GM21447 (cell line): ENCODE data around the gene GCNT2.
"Not testable (repeated sequence)": the region's sequence is repeated elsewhere in the genome, so short reads cannot be mapped to it uniquely, and the experiment has no call there.

Experiments
- ATAC-seq: cut with Tn5 transposase; IDR thresholded peaks from one replicate; pipeline ENCODE4 v1.9.1; 2021; ENCODE audit not compliant: unreplicated experiment

Gene GCNT2

DNA sequence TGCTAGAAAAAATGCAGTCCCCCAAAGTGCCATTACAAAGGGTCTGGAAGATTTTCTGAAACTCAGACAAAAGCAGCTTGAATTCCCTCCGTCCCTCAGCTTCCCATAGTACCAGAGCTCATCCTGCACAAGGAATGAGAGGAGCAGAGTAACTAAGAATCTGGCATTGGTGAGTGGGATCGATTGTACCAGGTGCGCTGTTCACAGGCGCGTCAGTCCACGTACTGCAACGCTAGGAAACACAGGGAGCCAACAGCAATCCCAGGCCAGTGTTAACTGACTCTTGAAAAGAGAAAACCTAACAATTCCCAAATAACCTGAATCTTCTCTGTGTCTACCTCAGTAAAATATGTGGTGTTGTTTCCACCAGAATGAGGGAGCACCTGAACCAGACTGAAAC, 77.9 kb downstream of the GCNT2 start:
- ATAC-seq: no peak

GRCh38 chr6:10600681-10601080, 79.5 kb downstream of the GCNT2 start:
- not testable (repeated sequence) for ATAC-seq

- no peak for ATAC-seq
These were observed 82.1 kb downstream of the GCNT2 start for GRCh38 chr6:10603219-10603618.

DNA sequence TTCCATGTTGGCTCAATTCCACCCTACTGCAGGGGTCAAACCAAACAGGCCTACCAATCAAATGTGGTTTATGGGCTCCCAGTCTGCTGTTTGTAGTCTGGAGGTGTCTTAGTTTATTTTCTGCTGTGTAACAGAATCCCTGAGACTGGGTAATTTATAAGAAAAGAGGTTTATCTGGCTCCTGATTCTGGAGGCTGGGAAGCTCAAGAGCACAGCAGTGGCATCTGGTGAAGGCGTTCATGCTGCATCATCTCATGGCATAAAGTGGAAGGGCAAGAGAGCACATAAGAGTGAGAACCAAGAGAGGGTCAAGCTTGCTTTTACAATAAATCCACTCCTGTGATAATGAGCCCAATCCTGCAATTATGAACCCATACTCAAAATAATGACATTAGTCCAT, 87.9 kb downstream of the GCNT2 start:
- ATAC-seq: no peak

DNA sequence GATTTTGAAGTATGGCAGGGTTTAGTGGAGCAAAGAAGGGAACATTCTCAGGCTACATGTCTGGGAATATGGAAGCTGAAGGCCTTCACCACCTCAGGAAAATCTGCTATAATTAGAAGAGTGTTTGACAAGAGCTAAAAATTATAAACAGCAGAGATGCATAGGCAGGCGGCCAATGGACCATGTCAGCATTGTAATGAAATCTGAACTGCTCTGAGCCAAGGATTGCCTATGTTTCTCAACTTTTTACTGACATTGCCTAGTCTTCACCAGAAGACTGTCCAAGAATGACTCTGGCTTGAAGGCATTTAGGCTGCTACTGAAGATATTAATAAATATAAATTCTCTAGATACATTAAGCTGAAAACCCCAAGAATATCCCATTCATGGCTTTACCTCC, 89.1 kb downstream of the GCNT2 start:
- ATAC-seq: no peak

DNA sequence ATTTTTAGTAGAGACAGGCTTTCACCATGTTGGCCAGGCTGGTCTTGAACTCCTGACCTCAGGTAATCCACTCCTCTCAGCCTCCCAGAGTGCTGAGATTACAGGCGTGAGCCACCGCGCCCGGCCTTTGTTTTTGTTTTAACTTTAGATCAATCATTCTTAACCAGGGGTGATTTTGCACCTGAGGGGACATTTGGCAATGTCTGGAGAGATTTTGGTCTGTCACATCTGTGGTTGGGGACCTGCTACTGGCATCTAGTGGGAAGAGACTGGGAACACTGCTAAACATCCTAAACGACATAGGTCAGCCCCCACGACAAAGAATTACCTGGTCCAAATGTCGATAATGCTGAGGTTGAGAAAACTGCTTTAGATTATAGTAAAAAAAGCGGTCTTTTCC, 91.0 kb downstream of the GCNT2 start:
- ATAC-seq: no peak

DNA sequence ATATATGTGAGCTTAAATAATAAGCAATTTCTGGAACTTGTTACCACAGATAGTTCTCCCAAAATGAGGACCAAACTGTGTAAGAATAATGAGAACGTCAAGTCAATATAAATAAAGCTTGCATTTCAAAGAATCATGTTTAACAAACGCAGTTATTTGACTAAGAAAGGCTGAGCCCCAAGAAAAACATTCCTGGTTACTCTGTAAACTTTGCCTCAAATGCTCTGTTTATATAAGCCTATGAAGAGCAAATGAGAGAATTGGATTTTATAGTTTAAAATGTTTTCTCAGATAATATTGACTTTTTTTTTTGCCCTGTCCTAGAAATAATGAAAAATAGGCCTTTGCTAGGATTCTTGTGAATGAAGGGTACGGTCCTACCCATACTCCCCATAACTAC, 91.9 kb downstream of the GCNT2 start:
- no peak for ATAC-seq

DNA sequence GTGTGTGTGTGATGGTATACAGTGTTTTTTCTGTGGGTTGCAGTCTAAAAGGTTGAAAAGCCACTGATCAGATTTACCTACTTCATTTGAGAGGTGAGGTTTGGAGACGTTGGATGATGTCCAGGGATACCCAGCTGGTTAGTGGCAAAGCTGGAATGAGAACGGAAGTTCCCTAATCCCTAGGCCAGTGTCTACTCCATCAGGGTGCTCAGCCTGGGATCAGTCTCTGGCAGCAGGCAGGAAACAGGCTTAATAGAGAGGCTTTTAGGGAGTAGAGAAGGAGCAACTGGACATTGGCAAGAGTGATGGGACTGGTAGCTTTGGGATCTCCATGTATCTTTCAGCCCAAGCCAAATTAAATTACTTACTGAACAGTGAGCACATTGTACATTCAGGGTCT, 92.6 kb downstream of the GCNT2 start:
- no peak for ATAC-seq

GRCh38 chr6:10615675-10616074, 94.5 kb downstream of the GCNT2 start:
- ATAC-seq: no peak

DNA sequence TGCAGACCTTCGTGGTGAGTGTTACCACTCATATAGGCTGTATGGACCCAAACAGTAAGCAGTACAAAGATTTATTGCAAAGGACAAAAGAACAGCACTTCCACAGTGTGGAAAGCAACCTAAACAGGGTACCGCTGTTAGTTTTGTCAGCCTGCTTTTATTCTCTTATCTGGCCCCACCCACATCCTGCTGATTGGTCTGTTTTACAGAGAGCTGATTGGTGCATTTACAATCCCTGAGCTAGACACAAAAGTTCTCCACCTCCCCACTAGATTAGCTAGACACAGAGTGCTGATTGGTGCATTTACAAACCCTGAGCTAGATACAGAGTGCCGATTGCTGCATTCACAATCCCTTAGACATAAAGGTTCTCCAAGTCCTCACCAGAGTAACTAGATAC, 95.1 kb downstream of the GCNT2 start:
- ATAC-seq: not testable (repeated sequence)

- no peak for ATAC-seq
These were observed 96.0 kb downstream of the GCNT2 start for GRCh38 chr6:10617008-10617696.

DNA sequence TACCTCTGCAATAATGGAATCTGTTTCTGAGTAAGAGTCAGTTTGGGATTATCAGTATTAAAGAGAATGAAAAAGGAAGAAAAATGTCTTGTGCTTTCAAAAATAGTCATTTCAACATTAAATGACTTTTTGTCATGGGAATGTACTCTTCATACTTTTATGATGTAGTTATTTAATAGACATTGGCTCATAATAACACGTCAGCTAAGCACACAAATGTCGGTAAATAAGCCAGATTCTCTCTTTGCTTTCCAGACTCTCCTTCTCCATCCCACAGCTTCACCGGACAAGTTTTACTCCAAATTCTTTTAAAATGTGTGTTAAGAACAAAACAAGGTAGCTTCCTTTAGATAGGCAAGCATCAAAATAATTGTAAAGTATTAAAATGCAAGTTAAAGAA, 97.3 kb downstream of the GCNT2 start:
- no peak for ATAC-seq

DNA sequence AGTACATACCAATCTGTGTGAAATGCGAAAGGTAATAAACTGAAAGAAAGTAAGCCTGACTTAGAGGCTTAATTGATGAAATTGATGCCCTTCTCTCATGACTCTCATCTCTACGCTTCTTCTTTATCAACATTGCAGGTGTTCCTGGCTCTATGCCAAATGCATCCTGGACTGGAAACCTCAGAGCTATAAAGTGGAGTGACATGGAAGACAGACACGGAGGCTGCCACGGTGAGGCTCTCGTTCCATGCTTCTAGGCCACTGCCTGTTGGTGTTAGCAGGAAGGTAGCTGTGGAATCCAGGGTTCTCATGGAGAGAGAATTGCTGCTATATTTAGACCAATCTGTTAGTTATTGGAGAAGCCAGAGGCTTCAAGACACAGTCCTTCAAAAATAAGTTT, 100.1 kb downstream of the GCNT2 start:
- ATAC-seq: no peak

DNA sequence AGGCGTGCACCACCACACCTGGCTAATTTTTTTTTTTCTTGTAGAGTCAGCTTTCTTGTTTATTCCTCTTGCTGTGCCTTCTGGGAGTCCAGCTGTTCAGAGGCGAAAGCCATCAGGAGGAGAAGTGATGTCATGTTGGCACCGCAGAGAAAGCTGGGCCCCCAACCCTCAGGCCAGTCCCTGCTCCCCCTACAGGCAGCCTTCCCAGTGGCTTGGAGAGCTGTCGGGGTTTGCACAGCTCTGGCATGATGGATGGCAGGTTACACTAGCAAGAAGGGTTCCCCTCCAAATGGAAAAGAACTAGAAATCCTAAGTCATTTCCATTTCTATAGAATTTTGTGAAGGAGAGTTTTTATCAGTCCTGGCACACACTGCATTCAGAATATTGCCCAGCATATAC, 100.7 kb downstream of the GCNT2 start:
- ATAC-seq: no peak

DNA sequence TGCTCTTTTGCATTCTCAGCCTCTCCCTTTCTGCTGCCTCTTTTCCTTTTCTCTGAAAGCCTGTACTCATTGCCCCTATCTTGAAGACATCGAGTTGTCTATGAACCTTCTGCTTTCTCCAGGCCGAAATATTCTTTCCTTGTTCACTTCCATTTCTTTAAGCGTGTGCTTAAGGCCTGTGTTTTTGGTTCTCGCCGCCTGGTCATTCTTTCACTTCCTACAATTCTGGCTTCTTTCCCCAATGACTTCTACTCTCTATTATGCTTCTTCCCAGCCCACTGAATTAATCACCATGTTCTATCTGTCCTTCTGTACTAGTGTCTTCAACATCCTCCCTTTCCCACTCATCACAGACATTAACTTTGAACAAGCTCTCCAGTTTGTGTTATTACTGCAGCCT, 103.7 kb downstream of the GCNT2 start:
- no peak for ATAC-seq

DNA sequence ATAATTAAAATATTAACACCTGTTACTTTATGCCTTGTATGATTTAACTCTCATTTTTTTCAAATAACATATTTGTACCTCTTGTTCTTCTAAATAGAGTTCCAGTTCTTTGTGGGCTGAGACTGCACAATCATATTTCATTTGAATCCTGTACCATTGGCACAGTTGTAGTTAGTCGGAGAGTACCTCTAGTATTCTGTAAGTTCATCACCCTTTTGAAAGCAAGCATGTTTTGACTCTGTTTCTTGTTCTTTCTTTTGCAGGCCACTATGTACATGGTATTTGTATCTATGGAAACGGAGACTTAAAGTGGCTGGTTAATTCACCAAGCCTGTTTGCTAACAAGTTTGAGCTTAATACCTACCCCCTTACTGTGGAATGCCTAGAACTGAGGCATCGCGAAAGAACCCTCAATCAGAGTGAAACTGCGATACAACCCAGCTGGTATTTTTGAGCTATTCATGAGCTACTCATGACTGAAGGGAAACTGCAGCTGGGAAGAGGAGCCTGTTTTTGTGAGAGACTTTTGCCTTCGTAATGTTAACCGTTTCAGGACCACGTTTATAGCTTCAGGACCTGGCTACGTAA, 105.1 kb downstream of the GCNT2 start:
- no peak for ATAC-seq

- no peak for ATAC-seq
These were observed 106.6 kb downstream of the GCNT2 start for GRCh38 chr6:10627800-10628199.

DNA sequence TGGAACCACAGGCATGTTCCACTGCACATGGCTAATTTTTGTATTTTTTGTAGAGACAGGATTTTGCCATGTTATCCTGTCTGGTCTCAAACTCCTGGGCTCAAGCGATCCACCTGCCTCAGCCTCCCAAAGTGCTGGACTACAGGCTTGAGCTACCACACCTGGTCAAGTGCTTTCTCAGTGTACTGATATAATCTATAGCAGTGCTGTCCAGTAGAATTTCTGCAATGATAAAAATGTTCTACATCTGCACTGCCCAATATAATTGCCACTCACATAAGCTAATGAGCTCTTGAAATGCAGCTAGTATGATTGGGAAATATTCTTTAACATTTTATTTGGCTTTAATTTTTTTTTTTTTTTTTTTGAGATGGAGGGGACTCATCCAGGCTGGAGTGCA, 109.0 kb downstream of the GCNT2 start:
- no peak for ATAC-seq

- ATAC-seq: peak; percentile 96
These were observed 112.1 kb downstream of the GCNT2 start for GRCh38 chr6:10633216-10633615.

- ATAC-seq: no peak
These were observed 119.3 kb downstream of the GCNT2 start for GRCh38 chr6:10640412-10640811.

GRCh38 chr6:10641528-10641927, 120.4 kb downstream of the GCNT2 start:
- no peak for ATAC-seq

DNA sequence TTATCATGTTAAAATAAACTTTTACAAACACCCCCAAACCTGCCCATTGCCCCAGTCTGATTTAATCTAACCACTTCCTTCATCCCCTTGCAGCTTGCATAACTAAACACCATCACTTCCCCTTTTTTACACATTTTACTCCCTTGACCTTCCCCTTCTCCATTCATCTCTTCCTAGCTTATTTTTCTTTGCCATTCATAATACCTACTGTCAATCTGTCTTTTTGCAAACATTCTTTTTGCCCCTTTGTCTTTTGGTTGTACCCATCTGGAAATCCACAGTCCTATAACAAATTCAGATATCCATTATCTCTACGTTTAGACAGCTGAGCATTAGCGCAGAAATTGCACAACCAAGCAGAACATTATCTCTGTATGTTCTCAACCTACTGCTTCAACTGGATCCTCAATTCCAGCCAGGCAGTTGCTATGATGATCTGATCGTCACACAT, 122.1 kb downstream of the GCNT2 start:
- peak; percentile 74 for ATAC-seq

GRCh38 chr6:10644225-10644624, 123.1 kb downstream of the GCNT2 start:
- ATAC-seq: no peak
